Neural progenitor cell (in vitro differentiated cells): Measurements from ENCODE around the gene CNTN5. TPM values are rescaled to one million over a fixed set of nuclear protein-coding genes. Genes with fewer than 3 reads are reported as not detected.
A peak's percentile ranks its signal among the peaks of the same experiment; 100 is the strongest.

Experiments
- DNase-seq: peaks from one replicate; pipeline ENCODE4 v3.0.0-alpha.2; 2016; ENCODE audit warnings: low spot score
- H2AFZ ChIP-seq: fragments of 200-600 bp; sonication (generic); replicated peaks from 2 replicates; pipeline ENCODE4 v1.6.1; 2016; ENCODE audit warnings: antibody characterized with exemption
- H3F3A ChIP-seq: fragments of 200-600 bp; sonication (generic); 2 replicates; pipeline ENCODE4 v1.6.1; 2016; ENCODE audit warnings: antibody characterized with exemption, low read depth
- H3K27ac ChIP-seq: fragments of 200-600 bp; sonication (generic); 2 replicates; pipeline ENCODE4 v1.5.1; 2016; ENCODE audit warnings: mild to moderate bottlenecking
- H3K27me3 ChIP-seq: fragments of 200-600 bp; sonication (generic); 2 replicates; pipeline ENCODE4 v1.6.1; 2016; ENCODE audit warnings: mild to moderate bottlenecking, moderate library complexity
- H3K36me3 ChIP-seq: fragments of 200-600 bp; sonication (generic); 2 replicates; pipeline ENCODE4 v1.5.1; 2016
- H3K4me1 ChIP-seq: fragments of 200-600 bp; sonication (generic); 2 replicates; pipeline ENCODE4 v1.6.1; 2016; ENCODE audit warnings: mixed run types
- H3K4me2 ChIP-seq: fragments of 200-600 bp; sonication (generic); 2 replicates; pipeline ENCODE4 v1.6.1; 2016
- H3K4me3 ChIP-seq: fragments of 200-600 bp; sonication (generic); 2 replicates; pipeline ENCODE4 v1.5.1; 2016
- H3K79me2 ChIP-seq: fragments of 200-600 bp; sonication (generic); 2 replicates; pipeline ENCODE4 v1.6.1; 2016; ENCODE audit warnings: low read depth
- H3K9ac ChIP-seq: fragments of 200-600 bp; sonication (generic); 2 replicates; pipeline ENCODE4 v1.6.1; 2016
- H3K9me3 ChIP-seq: fragments of 200-600 bp; sonication (generic); 2 replicates; pipeline ENCODE4 v1.5.1; 2016; ENCODE audit warnings: low read depth
- H4K20me1 ChIP-seq: fragments of 200-600 bp; sonication (generic); 2 replicates; pipeline ENCODE4 v1.6.1; 2016; ENCODE audit warnings: low read depth
- H3K27ac Mint-ChIP-seq: 3 replicates; pipeline ENCODE4 v1.8.0; 2021; ENCODE audit warnings: mixed read lengths
- H3K27me3 Mint-ChIP-seq: 2 replicates; pipeline ENCODE4 v1.8.0; 2022; ENCODE audit warnings: low read depth, mild to moderate bottlenecking, inconsistent platforms, moderate library complexity, mixed read lengths; ENCODE audit not compliant: insufficient read depth
- H3K36me3 Mint-ChIP-seq: 3 replicates; pipeline ENCODE4 v1.8.0; 2021; ENCODE audit warnings: mixed read lengths
- H3K4me1 Mint-ChIP-seq: 3 replicates; pipeline ENCODE4 v1.8.0; 2021; ENCODE audit warnings: mixed read lengths
- H3K4me3 Mint-ChIP-seq: 3 replicates; pipeline ENCODE4 v1.8.0; 2021; ENCODE audit warnings: mild to moderate bottlenecking, moderate library complexity, mixed read lengths
- H3K9me3 Mint-ChIP-seq: 3 replicates; pipeline ENCODE4 v1.8.0; 2020; ENCODE audit warnings: mixed read lengths
- CTCF ChIP-seq: fragments of 200-600 bp; sonication (generic); IDR thresholded peaks from 2 replicates; pipeline ENCODE4 v1.5.1; 2017; ENCODE audit warnings: antibody characterized with exemption, mild to moderate bottlenecking
- EZH2 ChIP-seq: fragments of 200-600 bp; sonication (generic); IDR thresholded peaks from 2 replicates; pipeline ENCODE4 v1.6.1; 2017; ENCODE audit warnings: antibody characterized with exemption, mild to moderate bottlenecking, moderate library complexity
- EZH2phosphoT487 ChIP-seq: fragments of 200-600 bp; sonication (generic); IDR thresholded peaks from 2 replicates; pipeline ENCODE4 v1.6.1; 2017; ENCODE audit warnings: antibody characterized with exemption
- total RNA-seq: library from RNA; depleted of rRNA; stranded (reverse); fragments of >200 nt; gene quantifications from 2 replicates; pipeline ENCODE4 v1.2.3, GENCODE V29; 2015; ENCODE audit warnings: low replicate concordance

Gene CNTN5
- total RNA-seq, 1 donor from 2014 or later: 0.19 TPM

GRCh38 chr11:100208207-100208606 is 1187.5 kb downstream of the CNTN5 start:
- Mint-ChIP-seq H3K27ac (no peak overlapping the region), H3K9me3 (no peaks in the 10 kb centered on the region), H3K27me3 (no peaks in the 10 kb centered on the region), H3K4me1 (no peaks in the 10 kb centered on the region), H3K4me3 (no peak overlapping the region), H3K36me3 (no peaks in the 10 kb centered on the region)
- no peak overlapping the region for H3K9ac ChIP-seq
- no peak overlapping the region for H3K4me2 ChIP-seq
- H3K36me3 ChIP-seq: no peaks in the 10 kb centered on the region
- H2AFZ ChIP-seq: no peak overlapping the region
- H3K27me3 ChIP-seq: no peaks in the 10 kb centered on the region
- TF ChIP-seq CTCF (no peak), EZH2phosphoT487 (no peak), EZH2 (no peak)
- H3K9me3 ChIP-seq: no peaks in the 10 kb centered on the region
- H3F3A ChIP-seq: no peaks in the 10 kb centered on the region
- no peaks in the 10 kb centered on the region for H3K79me2 ChIP-seq
- H3K4me3 ChIP-seq: no peak overlapping the region
- DNase-seq: no peak
- H3K4me1 ChIP-seq: no peaks in the 10 kb centered on the region
- H4K20me1 ChIP-seq: no peaks in the 10 kb centered on the region
- no peak overlapping the region for H3K27ac ChIP-seq

GRCh38 chr11:100214791-100215190 is 1194.0 kb downstream of the CNTN5 start:
- Histone ChIP-seq H3K79me2 (no peaks in the 10 kb centered on the region), H3K4me2 (no peak overlapping the region), H3K4me3 (no peak overlapping the region), H2AFZ (no peak overlapping the region), H4K20me1 (no peaks in the 10 kb centered on the region), H3K36me3 (no peaks in the 10 kb centered on the region), H3K4me1 (no peaks in the 10 kb centered on the region), H3K9ac (no peak overlapping the region), H3F3A (no peaks in the 10 kb centered on the region), H3K27me3 (no peaks in the 10 kb centered on the region), H3K9me3 (no peaks in the 10 kb centered on the region), H3K27ac (no peak overlapping the region)
- Mint-ChIP-seq H3K9me3 (no peaks in the 10 kb centered on the region), H3K27ac (no peak overlapping the region), H3K27me3 (no peaks in the 10 kb centered on the region), H3K36me3 (no peaks in the 10 kb centered on the region), H3K4me1 (no peaks in the 10 kb centered on the region), H3K4me3 (no peak overlapping the region)
- no peak for DNase-seq
- TF ChIP-seq CTCF (no peak), EZH2 (no peak), EZH2phosphoT487 (no peak)

- no peaks in the 10 kb centered on the region for H3K27me3 Mint-ChIP-seq
- Histone ChIP-seq H3K27me3 (no peaks in the 10 kb centered on the region), H2AFZ (peak overlapping the region; percentile 56), H3K9ac (no peak overlapping the region), H3K27ac (peak overlapping the region; percentile 92), H3K9me3 (no peaks in the 10 kb centered on the region), H3K4me3 (no peak overlapping the region), H4K20me1 (no peaks in the 10 kb centered on the region), H3F3A (peaks cover 18% of the 10 kb centered on the region), H3K79me2 (no peaks in the 10 kb centered on the region), H3K36me3 (no peaks in the 10 kb centered on the region), H3K4me2 (peak overlapping the region; percentile 62), H3K4me1 (peaks cover 25% of the 10 kb centered on the region)
- H3K9me3 Mint-ChIP-seq: no peaks in the 10 kb centered on the region
- no peaks in the 10 kb centered on the region for H3K36me3 Mint-ChIP-seq
- peak; percentile 21 for DNase-seq
- no peak overlapping the region for H3K27ac Mint-ChIP-seq
- no peak overlapping the region for H3K4me3 Mint-ChIP-seq
- TF ChIP-seq EZH2: no peak
- TF ChIP-seq EZH2phosphoT487: no peak
- no peak for TF ChIP-seq CTCF
- peaks cover 16% of the 10 kb centered on the region for H3K4me1 Mint-ChIP-seq
Measured at GRCh38 chr11:100220801-100221200, 1200.1 kb downstream of the CNTN5 start.

- Mint-ChIP-seq H3K4me1 (peaks cover 16% of the 10 kb centered on the region), H3K9me3 (no peaks in the 10 kb centered on the region), H3K36me3 (no peaks in the 10 kb centered on the region), H3K4me3 (no peak overlapping the region), H3K27me3 (no peaks in the 10 kb centered on the region), H3K27ac (no peak overlapping the region)
- peaks cover 25% of the 10 kb centered on the region for H3K4me1 ChIP-seq
- peaks cover 18% of the 10 kb centered on the region for H3F3A ChIP-seq
- no peaks in the 10 kb centered on the region for H3K79me2 ChIP-seq
- H3K36me3 ChIP-seq: no peaks in the 10 kb centered on the region
- peak overlapping the region; percentile 13 for H3K4me3 ChIP-seq
- H3K9me3 ChIP-seq: no peaks in the 10 kb centered on the region
- peak overlapping the region; percentile 56 for H2AFZ ChIP-seq
- peak overlapping the region; percentile 62 for H3K4me2 ChIP-seq
- H3K27ac ChIP-seq: peak overlapping the region; percentile 92
- no peak overlapping the region for H3K9ac ChIP-seq
- no peaks in the 10 kb centered on the region for H3K27me3 ChIP-seq
- no peak for DNase-seq
- TF ChIP-seq EZH2 (no peak), CTCF (no peak), EZH2phosphoT487 (no peak)
- no peaks in the 10 kb centered on the region for H4K20me1 ChIP-seq
Measured at GRCh38 chr11:100221791-100222190, 1201.0 kb downstream of the CNTN5 start.
